UCSD-AML1 (cell line): Measurements from ENCODE around the gene PLD4.

Experiments
- DNase-seq: peaks from one replicate; lab custom pipeline; 2025; ENCODE audit not compliant: unreplicated experiment; lab: John Stamatoyannopoulos, UW

PLD4 gene

GRCh38 chr14:104927432-104927816 is 2.7 kb downstream of the PLD4 start:
- no peak for DNase-seq

GRCh38 chr14:104927901-104928300 is 3.2 kb downstream of the PLD4 start:
- DNase-seq, result no peak

- no peak for DNase-seq
These were observed 3.9 kb downstream of the PLD4 start for GRCh38 chr14:104928391-104929133.

- DNase-seq, result no peak
These were observed 4.9 kb downstream of the PLD4 start for GRCh38 chr14:104929268-104930230.

- no peak for DNase-seq
These were observed 6.0 kb downstream of the PLD4 start for GRCh38 chr14:104930526-104931303.

- no peak for DNase-seq
These were observed 6.7 kb downstream of the PLD4 start for GRCh38 chr14:104931304-104931770.

- no peak for DNase-seq
These were observed 7.3 kb downstream of the PLD4 start for GRCh38 chr14:104931771-104932675.

GRCh38 chr14:104932676-104933631 is 8.3 kb downstream of the PLD4 start:
- DNase-seq, result peak; percentile 81

GRCh38 chr14:104933746-104934733 is 9.4 kb downstream of the PLD4 start:
- DNase-seq, result no peak

GRCh38 chr14:104935026-104935650 is 10.5 kb downstream of the PLD4 start:
- DNase-seq, result no peak

- no peak for DNase-seq
These were observed 11.3 kb downstream of the PLD4 start for GRCh38 chr14:104935955-104936354.

- no peak for DNase-seq
These were observed 11.9 kb downstream of the PLD4 start for GRCh38 chr14:104936361-104937155.

GRCh38 chr14:104937161-104937560 is 12.5 kb downstream of the PLD4 start:
- DNase-seq, result no peak

GRCh38 chr14:104937694-104938365 is 13.2 kb downstream of the PLD4 start:
- DNase-seq, result no peak

- no peak for DNase-seq
These were observed 13.8 kb downstream of the PLD4 start for GRCh38 chr14:104938436-104938835.

- DNase-seq, result no peak
These were observed 14.3 kb downstream of the PLD4 start for GRCh38 chr14:104938960-104939359.
